Ovary (tissue), 9 donors: ENCODE data around the gene PLPP1. TPM values are rescaled to one million over a fixed set of nuclear protein-coding genes. Genes with fewer than 3 reads are reported as not detected.

Experiments used
- DNase-seq, 5 donors: peaks; one replicate each; pipeline ENCODE4 v3.0.0-alpha.2; 2019 to 2020
- H3K27ac ChIP-seq, 2 donors: fragments of 200-600 bp; one replicate each; pipeline versions ENCODE4 v1.5.1 to v1.8.0; 2019 to 2022
- H3K27me3 ChIP-seq: fragments of 200-600 bp; one replicate; pipeline ENCODE4 v1.8.0; 2022
- H3K36me3 ChIP-seq: fragments of 200-600 bp; sonication (generic); one replicate; pipeline ENCODE4 v1.5.1; 2019
- H3K4me1 ChIP-seq: one replicate; pipeline ENCODE4 v1.8.1; 2013; ENCODE audit warnings: mild to moderate bottlenecking, moderate library complexity; ENCODE audit not compliant: insufficient read depth
- H3K4me3 ChIP-seq: fragments of 200-600 bp; sonication (generic); one replicate; pipeline ENCODE4 v1.5.1; 2017
- H3K9me3 ChIP-seq, 2 donors: fragments of 200-600 bp in 1 of 2; sonication (generic) in 1 of 2; one replicate each; pipeline versions ENCODE4 v1.5.1 to v1.8.1; 2013 to 2019; ENCODE audit warnings: mild to moderate bottlenecking in 1 of 2, moderate library complexity in 1 of 2
- EP300 ChIP-seq: sonication (generic); formaldehyde crosslinking; IDR thresholded peaks from one replicate; pipeline ENCODE4 v1.6.1; 2017; ENCODE audit warnings: antibody characterized with exemption
- POLR2A ChIP-seq: fragments of 450-650 bp; IDR thresholded peaks from one replicate; pipeline ENCODE4 v1.6.1; 2017; ENCODE audit warnings: antibody characterized with exemption, mild to moderate bottlenecking, moderate library complexity
- WGBS, 3 donors: extraction: QIAGEN DNeasy Blood & Tissue Kit in 1 of 3; methylation state at CpG; one replicate each; pipeline versions ENCODE4 v1.1.5 to v1.1.7; 2013 to 2017; 5-methylcytosine and 5-hydroxymethylcytosine counted together
- intact Hi-C, 4 donors: fragments of 100-400 bp; cut with DNase I; formaldehyde crosslinking; loops; one replicate each; pipeline versions ENCODE4 v1.11.0 to v1.15.1; 2022 to 2023
- polyA plus RNA-seq, 2 donors: library from polyadenylated mRNA; stranded (reverse); fragments of 200-250 nt in 1 of 2; fragments of 350-450 nt in 1 of 2; fragmentation: Illumina TruSeq in 1 of 2; extraction: RNeasy Lipid Tissue Mini Kit (QIAGEN cat#74804) in 1 of 2; gene quantifications; one replicate each; pipeline ENCODE4 v1.2.3, GENCODE V29; 2013 to 2014
- total RNA-seq, 7 donors: library from RNA; depleted of rRNA in 2 of 7; stranded (reverse); fragments of >200 nt in 2 of 7; fragmentation: NEBNext Ultra II Directional in 3 of 7; extraction: Animal tissue kit (Norgen Biotek cat#: 25700) in 3 of 7; gene quantifications; one replicate each; pipeline versions ENCODE4 v1.1.0 to v1.2.4, GENCODE V29; 2016 to 2023
- TF ChIP-seq, protein P1 (sequence below), 3 donors: fragments of 450-650 bp in 2 of 3; fragments of 200-600 bp in 1 of 3; IDR thresholded peaks; one replicate each; pipeline versions ENCODE4 v1.5.1 to v1.8.0; 2016 to 2022; ENCODE audit warnings: antibody characterized with exemption in 3 of 3, mild to moderate bottlenecking in 1 of 3
- donor health status: DM: no; HTN: no; CAD: no; lungs with moderate emphysema.
- donor health status: DM: no; HTN: no; CAD: no.
- donor health status: Bipolar disorder and iron deficiency.
- donor health status: DM: yes; HTN: yes; CAD: no.
- donor health status: DM: no; HTN: no; CAD: no.
- donor health status: DM: yes; HTN: yes; CAD: no.

The PLPP1 gene
- total and polyA plus RNA-seq, 9 donors = 13.5 to 136 (median 34.5) TPM

DNA sequence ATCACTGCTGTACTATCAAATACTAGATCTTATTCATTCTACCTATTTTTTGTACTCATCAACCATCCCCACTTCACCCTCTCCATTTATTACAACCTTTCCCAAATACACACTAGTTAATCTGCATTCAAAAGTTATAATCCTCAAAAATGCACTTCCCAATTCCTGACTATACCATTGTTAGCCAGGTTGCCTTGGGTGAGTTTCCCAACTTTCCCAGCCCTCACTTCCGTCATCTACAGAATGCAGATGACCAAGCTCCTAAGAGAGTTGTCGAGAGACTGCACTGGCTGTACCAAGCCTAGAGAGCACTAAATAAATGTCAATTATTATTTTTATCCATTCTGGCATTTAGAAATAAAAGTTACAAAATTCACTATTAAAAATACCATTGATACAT is 11.5 kb downstream of the PLPP1 start:
- Histone ChIP-seq H3K36me3 (no peaks in the 10 kb centered on the region), H3K9me3 (no peaks in the 10 kb centered on the region), H3K27me3 (no peaks in the 10 kb centered on the region), H3K4me3 (no peak overlapping the region), H3K4me1 (peaks cover 4% of the 10 kb centered on the region), H3K27ac (no peak overlapping the region)
- TF ChIP-seq, protein P1, sequence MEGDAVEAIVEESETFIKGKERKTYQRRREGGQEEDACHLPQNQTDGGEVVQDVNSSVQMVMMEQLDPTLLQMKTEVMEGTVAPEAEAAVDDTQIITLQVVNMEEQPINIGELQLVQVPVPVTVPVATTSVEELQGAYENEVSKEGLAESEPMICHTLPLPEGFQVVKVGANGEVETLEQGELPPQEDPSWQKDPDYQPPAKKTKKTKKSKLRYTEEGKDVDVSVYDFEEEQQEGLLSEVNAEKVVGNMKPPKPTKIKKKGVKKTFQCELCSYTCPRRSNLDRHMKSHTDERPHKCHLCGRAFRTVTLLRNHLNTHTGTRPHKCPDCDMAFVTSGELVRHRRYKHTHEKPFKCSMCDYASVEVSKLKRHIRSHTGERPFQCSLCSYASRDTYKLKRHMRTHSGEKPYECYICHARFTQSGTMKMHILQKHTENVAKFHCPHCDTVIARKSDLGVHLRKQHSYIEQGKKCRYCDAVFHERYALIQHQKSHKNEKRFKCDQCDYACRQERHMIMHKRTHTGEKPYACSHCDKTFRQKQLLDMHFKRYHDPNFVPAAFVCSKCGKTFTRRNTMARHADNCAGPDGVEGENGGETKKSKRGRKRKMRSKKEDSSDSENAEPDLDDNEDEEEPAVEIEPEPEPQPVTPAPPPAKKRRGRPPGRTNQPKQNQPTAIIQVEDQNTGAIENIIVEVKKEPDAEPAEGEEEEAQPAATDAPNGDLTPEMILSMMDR (IDR thresholded peaks at IDR 0.05) = no peak
- TF ChIP-seq POLR2A (no peak), EP300 (no peak)
- WGBS, 3 donors = 91 to 96% (median 93%) methylated on average over 2 of the region's 2 CpGs
- intact Hi-C loops = no loop called here
- DNase-seq = no peak

DNA sequence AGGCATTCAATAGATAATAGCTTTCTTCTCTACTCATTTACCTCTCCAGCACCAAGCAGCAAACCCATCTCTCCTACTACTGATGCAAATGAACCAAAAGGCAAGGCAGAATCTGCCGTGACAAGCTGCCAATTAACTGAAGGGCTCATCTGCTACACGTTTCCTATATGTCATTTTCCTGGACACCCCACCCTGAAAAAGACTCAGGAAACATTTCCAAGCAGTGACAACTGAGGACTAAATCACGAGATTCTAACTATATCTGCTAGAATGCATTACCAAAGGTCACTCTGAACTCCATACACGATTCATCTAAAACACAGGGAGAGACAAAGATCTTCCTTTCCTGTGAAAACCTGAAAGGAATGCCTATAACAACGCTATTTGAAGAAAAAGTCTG is 12.9 kb downstream of the PLPP1 start:
- Histone ChIP-seq H3K4me3 (no peak overlapping the region), H3K4me1 (peaks cover 4% of the 10 kb centered on the region), H3K27ac (no peak overlapping the region), H3K36me3 (no peaks in the 10 kb centered on the region), H3K9me3 (no peaks in the 10 kb centered on the region), H3K27me3 (no peaks in the 10 kb centered on the region)
- WGBS, 3 donors = 56 to 66% (median 66%) methylated on average over 5 of the region's 5 CpGs
- intact Hi-C loops = no loop called here
- DNase-seq = no peak
- TF ChIP-seq, protein P1 (IDR thresholded peaks at IDR 0.05) = no peak
- TF ChIP-seq POLR2A (no peak), EP300 (no peak)

DNA sequence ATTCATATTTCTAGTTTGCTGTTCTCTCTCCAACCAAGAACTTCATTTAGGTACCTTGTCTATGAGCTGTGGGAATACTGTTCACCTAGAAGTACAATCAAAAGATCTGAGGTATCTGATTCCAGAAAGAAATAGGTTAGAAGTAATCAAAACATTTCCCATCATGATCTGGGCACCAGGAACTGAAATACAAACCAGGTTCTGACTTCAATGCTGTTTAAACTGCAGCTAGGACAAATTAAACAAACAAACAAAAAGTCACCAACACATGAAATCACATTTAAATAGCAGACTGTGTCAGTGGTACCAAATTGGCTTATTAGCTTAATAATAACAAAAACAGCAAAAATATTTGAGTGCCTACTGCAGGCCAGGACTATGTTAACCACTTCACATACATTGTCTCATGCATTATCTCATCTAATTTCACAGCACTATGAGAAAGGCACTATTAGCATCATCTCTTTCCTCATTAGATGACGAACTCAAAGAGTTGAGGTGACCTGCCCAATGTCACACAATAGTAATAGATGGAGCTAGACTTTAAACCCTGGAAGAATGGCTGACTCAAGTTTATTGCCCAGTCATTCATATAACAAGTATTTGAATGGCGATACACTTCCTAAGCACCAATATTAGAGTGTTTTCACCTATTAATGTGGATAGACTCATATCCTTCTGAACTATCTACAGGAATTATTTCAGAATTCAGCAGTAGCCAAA is 14.5 kb downstream of the PLPP1 start:
- H3K27ac ChIP-seq = no peak overlapping the region
- no peak for DNase-seq
- H3K4me3 ChIP-seq = no peak overlapping the region
- no peaks in the 10 kb centered on the region for H3K27me3 ChIP-seq
- TF ChIP-seq POLR2A = no peak
- TF ChIP-seq EP300 = no peak
- TF ChIP-seq, protein P1 (IDR thresholded peaks at IDR 0.05) = no peak
- no peaks in the 10 kb centered on the region for H3K9me3 ChIP-seq
- peaks cover 4% of the 10 kb centered on the region for H3K4me1 ChIP-seq
- no peaks in the 10 kb centered on the region for H3K36me3 ChIP-seq
- intact Hi-C loops = no loop called here
- 98 to 99% (median 98%) methylated on average over 2 of the region's 2 CpGs for WGBS, 3 donors

DNA sequence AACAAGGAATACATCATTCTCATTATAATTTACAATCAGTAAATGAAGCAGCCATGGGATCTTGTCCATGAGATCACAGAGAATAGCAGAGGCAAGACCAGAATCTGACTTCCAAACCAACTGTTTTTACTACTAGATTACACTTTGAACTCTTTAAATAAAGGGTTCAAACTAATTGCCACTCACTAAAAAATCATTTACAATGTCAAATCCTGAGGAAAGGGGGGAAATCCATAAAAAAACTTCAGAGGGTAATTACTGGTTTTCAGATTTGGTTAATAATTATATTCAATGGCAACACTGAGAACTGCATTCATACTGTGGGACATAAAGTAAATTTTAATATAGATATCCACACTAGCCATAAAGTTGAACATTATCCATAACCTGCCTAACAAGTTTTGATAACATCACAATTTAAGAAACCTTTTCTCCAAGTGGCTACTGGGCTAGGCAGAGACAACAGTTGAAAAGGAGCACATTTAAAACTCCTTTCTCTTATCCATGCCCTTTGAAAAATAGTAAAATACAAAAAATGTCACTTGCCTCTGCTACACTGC is 15.9 kb downstream of the PLPP1 start:
- H3K9me3 ChIP-seq = no peaks in the 10 kb centered on the region
- H3K4me1 ChIP-seq = peaks cover 4% of the 10 kb centered on the region
- H3K36me3 ChIP-seq = no peaks in the 10 kb centered on the region
- no peaks in the 10 kb centered on the region for H3K27me3 ChIP-seq
- no peak for DNase-seq
- no peak overlapping the region for H3K27ac ChIP-seq
- H3K4me3 ChIP-seq = no peak overlapping the region
- intact Hi-C loops = no loop called here
- TF ChIP-seq EP300 (no peak), POLR2A (no peak)
- TF ChIP-seq, protein P1 (IDR thresholded peaks at IDR 0.05) = no peak
